Loucy (cell line): Measurements from ENCODE around the gene XRCC2.
"Not testable (repeated sequence)": the region's sequence is repeated elsewhere in the genome, so short reads cannot be mapped to it uniquely, and the experiment has no call there.

Source experiments
- H2AFZ ChIP-seq: fragments of 200-600 bp; sonication (generic); 2 replicates; pipeline ENCODE4 v1.6.0; 2016; ENCODE audit warnings: antibody characterized with exemption, mild to moderate bottlenecking, low read length, moderate library complexity
- H3F3A ChIP-seq: fragments of 200-600 bp; 2 replicates; pipeline ENCODE4 v1.6.0; 2016; ENCODE audit warnings: antibody characterized with exemption, low read depth, mild to moderate bottlenecking
- H3K27me3 ChIP-seq: fragments of 200-600 bp; sonication (generic); 2 replicates; pipeline ENCODE4 v1.6.1; 2014; ENCODE audit warnings: low read length, mild to moderate bottlenecking; ENCODE audit not compliant: insufficient read depth, poor library complexity, severe bottlenecking
- H3K36me3 ChIP-seq: fragments of 200-600 bp; sonication (generic); 2 replicates; pipeline ENCODE4 v1.6.1; 2016; ENCODE audit warnings: low read length; ENCODE audit not compliant: insufficient read depth
- H3K4me1 ChIP-seq: fragments of 200-600 bp; sonication (generic); 2 replicates; pipeline ENCODE4 v1.5.1; 2014; ENCODE audit warnings: low read length, mild to moderate bottlenecking; ENCODE audit not compliant: insufficient read depth, poor library complexity, severe bottlenecking
- H3K4me2 ChIP-seq: fragments of 200-600 bp; sonication (generic); 2 replicates; pipeline ENCODE4 v1.6.0; 2014; ENCODE audit warnings: antibody characterized with exemption, low read length, low read depth, mild to moderate bottlenecking; ENCODE audit not compliant: poor library complexity, severe bottlenecking
- H3K4me3 ChIP-seq: fragments of 200-600 bp; sonication (generic); 2 replicates; pipeline ENCODE4 v1.5.1; 2014; ENCODE audit warnings: low read length, mild to moderate bottlenecking, mixed read lengths; ENCODE audit not compliant: poor library complexity, severe bottlenecking
- H3K79me2 ChIP-seq: fragments of 200-600 bp; sonication (generic); 2 replicates; pipeline ENCODE4 v1.6.1; 2014; ENCODE audit warnings: low read length; ENCODE audit not compliant: insufficient read depth
- H3K9ac ChIP-seq: fragments of 200-600 bp; sonication (generic); 2 replicates; pipeline ENCODE4 v1.6.0; 2014; ENCODE audit warnings: mild to moderate bottlenecking, low read depth, low read length, moderate library complexity; ENCODE audit not compliant: poor library complexity, severe bottlenecking
- H3K9me2 ChIP-seq: fragments of 200-600 bp; sonication (generic); replicated peaks from 2 replicates; pipeline ENCODE4 v1.6.1; 2016; ENCODE audit warnings: low read depth, low read length, mixed read lengths
- H3K9me3 ChIP-seq: fragments of 200-600 bp; sonication (generic); 2 replicates; pipeline ENCODE4 v1.6.1; 2014; ENCODE audit warnings: mild to moderate bottlenecking, antibody characterized with exemption, low read length, low read depth; ENCODE audit not compliant: insufficient read depth
- H4K20me1 ChIP-seq: fragments of 200-600 bp; sonication (generic); 2 replicates; pipeline ENCODE4 v1.6.0; 2014; ENCODE audit warnings: antibody characterized with exemption, low read length, mild to moderate bottlenecking; ENCODE audit not compliant: insufficient read depth, poor library complexity, severe bottlenecking
- CTCF ChIP-seq: fragments of 200-600 bp; sonication (generic); conservative IDR thresholded peaks from 2 replicates; pipeline ENCODE4 v1.5.1; 2014; ENCODE audit warnings: mild to moderate bottlenecking, antibody characterized with exemption, low read length
- EZH2phosphoT487 ChIP-seq: fragments of 200-600 bp; IDR thresholded peaks from 2 replicates; pipeline ENCODE4 v1.6.1; 2018; ENCODE audit warnings: antibody characterized with exemption, mild to moderate bottlenecking, moderate library complexity, borderline replicate concordance

XRCC2 gene

DNA sequence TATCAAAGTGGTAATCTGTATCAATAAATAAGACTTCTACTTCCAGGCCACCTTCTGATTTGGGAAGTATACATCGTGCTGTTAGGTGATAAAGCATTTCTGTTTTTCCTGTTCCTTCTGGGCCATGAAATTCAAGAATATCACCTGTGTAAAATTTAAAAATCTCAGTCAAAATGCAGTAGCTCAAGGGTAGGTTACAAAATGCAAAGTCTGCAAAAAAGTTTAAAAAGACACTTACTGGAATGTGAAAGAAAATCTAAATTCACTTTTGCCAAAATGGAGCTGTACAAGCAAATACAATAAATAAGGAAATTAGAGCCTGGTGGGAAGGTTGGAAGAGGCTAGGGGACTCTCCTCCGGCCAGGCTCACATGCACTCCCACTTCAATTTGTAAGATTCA is 26.7 kb downstream of the XRCC2 start:
- no peak overlapping the region for H3K4me2 ChIP-seq

GRCh38 chr7:152647009-152647408 is 28.9 kb downstream of the XRCC2 start:
- Histone ChIP-seq H2AFZ (no peak overlapping the region), H3F3A (no peaks in the 10 kb centered on the region), H3K4me3 (no peak overlapping the region), H3K9me3 (no peaks in the 10 kb centered on the region; the same call in 1 of the 2 replicates), H3K4me1 (no peaks in the 10 kb centered on the region), H3K9ac (no peak overlapping the region), H4K20me1 (no peaks in the 10 kb centered on the region), H3K27me3 (no peaks in the 10 kb centered on the region), H3K36me3 (peaks cover 50% of the 10 kb centered on the region), H3K79me2 (0 out of 2 replicates have a peak, but pooled peaks cover 2% of the 10 kb centered on the region), H3K4me2 (no peak overlapping the region), H3K9me2 (no peaks in the 10 kb centered on the region)
- TF ChIP-seq CTCF (no peak), EZH2phosphoT487 (no peak)

More for the DNA sequence above, 26.7 kb downstream of the XRCC2 start:
- Histone ChIP-seq H2AFZ (no peak overlapping the region), H3K27me3 (no peaks in the 10 kb centered on the region), H3K9ac (no peak overlapping the region), H3F3A (no peaks in the 10 kb centered on the region), H3K9me2 (no peaks in the 10 kb centered on the region), H3K79me2 (0 out of 2 replicates have a peak, but pooled peaks cover 2% of the 10 kb centered on the region), H3K4me1 (no peaks in the 10 kb centered on the region), H3K4me3 (no peak overlapping the region), H4K20me1 (no peaks in the 10 kb centered on the region), H3K9me3 (no peaks in the 10 kb centered on the region; the same call in 1 of the 2 replicates), H3K36me3 (peaks cover 63% of the 10 kb centered on the region)
- TF ChIP-seq EZH2phosphoT487 (no peak), CTCF (no peak)

DNA sequence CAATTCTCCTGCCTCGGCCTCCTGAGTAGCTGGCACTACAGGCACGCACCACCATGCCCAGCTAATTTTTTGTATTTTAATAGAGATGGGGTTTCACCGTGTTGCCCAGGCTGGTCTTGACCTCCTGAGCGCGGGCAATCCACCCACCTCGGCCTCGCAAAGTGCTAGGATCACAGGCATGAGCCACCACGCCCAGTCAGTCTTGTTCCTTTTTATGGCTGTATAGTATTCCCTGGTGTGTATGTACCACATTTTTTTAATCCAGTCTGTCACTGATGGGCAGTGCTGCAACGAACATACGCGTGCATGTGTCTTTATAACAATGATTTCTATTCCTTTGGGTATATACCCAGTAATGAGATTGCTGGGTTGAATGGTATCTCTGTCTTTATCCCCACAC is 29.4 kb downstream of the XRCC2 start:
- not testable (repeated sequence) for H3K4me2 ChIP-seq, H2AFZ ChIP-seq, H3K9me2 ChIP-seq, H3K27me3 ChIP-seq, H3F3A ChIP-seq, H3K79me2 ChIP-seq, H3K9me3 ChIP-seq, H4K20me1 ChIP-seq, H3K4me3 ChIP-seq, H3K9ac ChIP-seq, H3K4me1 ChIP-seq
- H3K36me3 ChIP-seq, result peaks cover 45% of the 10 kb centered on the region

- Histone ChIP-seq H3K79me2 (no peaks in the 10 kb centered on the region), H3K27me3 (no peaks in the 10 kb centered on the region), H3F3A (no peaks in the 10 kb centered on the region), H3K9me3 (no peaks in the 10 kb centered on the region; the same call in 1 of the 2 replicates), H3K9me2 (no peaks in the 10 kb centered on the region), H3K4me2 (no peak overlapping the region), H4K20me1 (no peaks in the 10 kb centered on the region), H3K36me3 (peaks cover 30% of the 10 kb centered on the region), H3K9ac (no peak overlapping the region), H3K4me1 (no peaks in the 10 kb centered on the region), H2AFZ (no peak overlapping the region), H3K4me3 (no peak overlapping the region)
- no peak for TF ChIP-seq EZH2phosphoT487
- no peak for TF ChIP-seq CTCF
These were observed 31.9 kb downstream of the XRCC2 start for GRCh38 chr7:152643979-152644559.
